Endothelial cell (in vitro differentiated cells): Measurements from ENCODE around the gene DNAJA3. TPM values are rescaled to one million over a fixed set of nuclear protein-coding genes. Genes with fewer than 3 reads are reported as not detected.

Experiments
- DNase-seq: peaks from one replicate; pipeline ENCODE4 v3.0.0; 2021; ENCODE audit warnings: low spot score
- H3K27ac Mint-ChIP-seq: one replicate; pipeline ENCODE4 v1.8.0; 2021; ENCODE audit warnings: mixed read lengths, inconsistent platforms; ENCODE audit not compliant: unreplicated experiment
- H3K27me3 Mint-ChIP-seq: one replicate; pipeline ENCODE4 v1.8.0; 2021; ENCODE audit warnings: mild to moderate bottlenecking, moderate library complexity, mixed read lengths, inconsistent platforms; ENCODE audit not compliant: unreplicated experiment
- H3K36me3 Mint-ChIP-seq: one replicate; pipeline ENCODE4 v1.8.0; 2021; ENCODE audit warnings: mild to moderate bottlenecking, low read depth, mixed read lengths, inconsistent platforms; ENCODE audit not compliant: unreplicated experiment
- H3K4me1 Mint-ChIP-seq: one replicate; pipeline ENCODE4 v1.8.0; 2021; ENCODE audit warnings: mild to moderate bottlenecking, mixed read lengths, inconsistent platforms; ENCODE audit not compliant: unreplicated experiment
- H3K4me3 Mint-ChIP-seq: one replicate; pipeline ENCODE4 v1.8.0; 2021; ENCODE audit warnings: mild to moderate bottlenecking, mixed read lengths, inconsistent platforms; ENCODE audit not compliant: unreplicated experiment
- H3K9me3 Mint-ChIP-seq: one replicate; pipeline ENCODE4 v1.8.0; 2021; ENCODE audit warnings: mixed read lengths, inconsistent platforms; ENCODE audit not compliant: unreplicated experiment
- CTCF ChIP-seq: fragments of 200-600 bp; sonication (generic); IDR thresholded peaks from one replicate; pipeline ENCODE4 v1.5.0; 2021; ENCODE audit warnings: antibody characterized with exemption; ENCODE audit not compliant: unreplicated experiment
- total RNA-seq: library from RNA; stranded (reverse); fragmentation: NEBNext Ultra II Directional; extraction: Animal tissue kit (Norgen Biotek cat#: 25700); gene quantifications from one replicate; pipeline ENCODE4 v1.2.1, GENCODE V29; 2021; ENCODE audit not compliant: unreplicated experiment

DNAJA3 gene
- total RNA-seq, 1 donor from 2014 or later: 32.0 TPM

GRCh38 chr16:4433228-4433627 is 7.6 kb downstream of the DNAJA3 start:
- no peak for DNase-seq
- TF ChIP-seq CTCF: no peak
- H3K27ac Mint-ChIP-seq: peak overlapping the region; percentile 6
- H3K27me3 Mint-ChIP-seq: no peaks in the 10 kb centered on the region
- H3K4me1 Mint-ChIP-seq: peaks cover 4% of the 10 kb centered on the region
- H3K9me3 Mint-ChIP-seq: no peaks in the 10 kb centered on the region
- peaks cover 17% of the 10 kb centered on the region for H3K36me3 Mint-ChIP-seq
- H3K4me3 Mint-ChIP-seq: no peak overlapping the region

GRCh38 chr16:4433914-4434787 is 8.5 kb downstream of the DNAJA3 start:
- H3K4me3 Mint-ChIP-seq: no peak overlapping the region
- no peak for DNase-seq
- H3K27me3 Mint-ChIP-seq: no peaks in the 10 kb centered on the region
- TF ChIP-seq CTCF: no peak
- peaks cover 4% of the 10 kb centered on the region for H3K4me1 Mint-ChIP-seq
- H3K27ac Mint-ChIP-seq: peak overlapping the region; percentile 67
- H3K36me3 Mint-ChIP-seq: peaks cover 17% of the 10 kb centered on the region
- H3K9me3 Mint-ChIP-seq: no peaks in the 10 kb centered on the region

GRCh38 chr16:4435337-4436067 is 9.8 kb downstream of the DNAJA3 start:
- no peaks in the 10 kb centered on the region for H3K9me3 Mint-ChIP-seq
- peaks cover 4% of the 10 kb centered on the region for H3K4me1 Mint-ChIP-seq
- H3K4me3 Mint-ChIP-seq: no peak overlapping the region
- H3K36me3 Mint-ChIP-seq: peaks cover 17% of the 10 kb centered on the region
- DNase-seq: no peak
- no peaks in the 10 kb centered on the region for H3K27me3 Mint-ChIP-seq
- H3K27ac Mint-ChIP-seq: no peak overlapping the region
- TF ChIP-seq CTCF: no peak

GRCh38 chr16:4437366-4437765 is 11.7 kb downstream of the DNAJA3 start:
- TF ChIP-seq CTCF: no peak
- peaks cover 4% of the 10 kb centered on the region for H3K4me1 Mint-ChIP-seq
- no peak overlapping the region for H3K4me3 Mint-ChIP-seq
- no peak for DNase-seq
- H3K27ac Mint-ChIP-seq: no peak overlapping the region
- H3K9me3 Mint-ChIP-seq: no peaks in the 10 kb centered on the region
- no peaks in the 10 kb centered on the region for H3K27me3 Mint-ChIP-seq
- H3K36me3 Mint-ChIP-seq: peaks cover 21% of the 10 kb centered on the region

GRCh38 chr16:4442371-4442770 is 16.7 kb downstream of the DNAJA3 start:
- H3K4me1 Mint-ChIP-seq: no peaks in the 10 kb centered on the region
- H3K4me3 Mint-ChIP-seq: peak overlapping the region; percentile 25
- peaks cover 2% of the 10 kb centered on the region for H3K27me3 Mint-ChIP-seq
- no peak for TF ChIP-seq CTCF
- H3K9me3 Mint-ChIP-seq: no peaks in the 10 kb centered on the region
- H3K27ac Mint-ChIP-seq: no peak overlapping the region
- no peak for DNase-seq
- H3K36me3 Mint-ChIP-seq: peaks cover 42% of the 10 kb centered on the region
